Loucy (cell line): ENCODE results near the gene HADH.

Source experiments
- CTCF ChIP-seq: fragments of 200-600 bp; sonication (generic); conservative IDR thresholded peaks from 2 replicates; pipeline ENCODE4 v1.5.1; 2014; ENCODE audit warnings: mild to moderate bottlenecking, antibody characterized with exemption, low read length
- EZH2phosphoT487 ChIP-seq: fragments of 200-600 bp; IDR thresholded peaks from 2 replicates; pipeline ENCODE4 v1.6.1; 2018; ENCODE audit warnings: antibody characterized with exemption, mild to moderate bottlenecking, moderate library complexity, borderline replicate concordance

DNA sequence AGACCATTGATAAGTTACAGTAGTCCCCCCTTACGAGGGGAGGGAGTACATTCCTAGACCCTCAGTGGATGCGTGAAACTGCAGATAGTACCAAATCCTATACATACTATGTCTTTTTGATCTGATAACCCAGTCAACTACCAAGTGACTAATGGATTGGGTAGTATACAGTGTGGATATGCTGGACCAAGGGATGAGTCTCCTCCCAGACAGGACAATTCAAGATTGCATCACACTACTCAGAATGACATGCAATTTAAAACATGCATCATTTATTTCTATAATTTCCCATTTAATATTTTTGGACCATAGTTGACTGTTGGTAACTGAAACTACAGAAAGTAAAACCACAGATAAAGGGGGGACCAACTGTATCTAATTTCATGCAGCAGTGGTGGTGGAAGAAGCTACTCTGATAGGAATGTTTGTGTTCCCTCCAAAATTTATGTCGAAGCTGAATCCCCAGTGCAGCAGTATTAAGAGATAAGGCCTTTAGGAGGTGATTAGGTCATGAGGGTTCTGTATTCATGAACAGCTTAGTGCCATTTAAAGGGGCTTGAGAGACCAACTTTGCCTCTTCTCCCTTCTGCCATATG lies 11.9 kb downstream of the HADH start:
- no peak for TF ChIP-seq CTCF
- no peak for TF ChIP-seq EZH2phosphoT487
